ENCODE measurements around the gene CLEC4M.

CLEC4M gene

DNA sequence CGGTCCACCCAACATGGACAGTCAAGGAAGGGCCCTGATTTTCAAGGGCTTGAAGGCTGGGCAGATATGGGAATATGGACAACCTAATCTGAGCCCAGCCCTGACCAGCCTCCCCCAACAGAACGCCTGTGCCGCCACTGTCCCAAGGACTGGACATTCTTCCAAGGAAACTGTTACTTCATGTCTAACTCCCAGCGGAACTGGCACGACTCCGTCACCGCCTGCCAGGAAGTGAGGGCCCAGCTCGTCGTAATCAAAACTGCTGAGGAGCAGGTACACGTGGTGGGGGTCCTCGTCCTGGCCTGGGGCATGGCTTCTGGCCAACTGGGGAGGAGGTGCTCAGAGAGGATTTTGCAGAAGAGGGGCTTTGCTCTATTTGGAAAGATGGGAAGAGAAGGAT, 3.5 kb downstream of the CLEC4M start:
- no peaks in the 10 kb centered on the region for H3K27me3 ChIP-seq (ENCODE audit: insufficient read depth, low read length, poor library complexity)
- TF ChIP-seq EZH2 (IDR thresholded peaks at IDR 0.05; ENCODE audit: borderline replicate concordance, low read depth, low read length, severe bottlenecking), result no peak
- TF ChIP-seq, protein P1, sequence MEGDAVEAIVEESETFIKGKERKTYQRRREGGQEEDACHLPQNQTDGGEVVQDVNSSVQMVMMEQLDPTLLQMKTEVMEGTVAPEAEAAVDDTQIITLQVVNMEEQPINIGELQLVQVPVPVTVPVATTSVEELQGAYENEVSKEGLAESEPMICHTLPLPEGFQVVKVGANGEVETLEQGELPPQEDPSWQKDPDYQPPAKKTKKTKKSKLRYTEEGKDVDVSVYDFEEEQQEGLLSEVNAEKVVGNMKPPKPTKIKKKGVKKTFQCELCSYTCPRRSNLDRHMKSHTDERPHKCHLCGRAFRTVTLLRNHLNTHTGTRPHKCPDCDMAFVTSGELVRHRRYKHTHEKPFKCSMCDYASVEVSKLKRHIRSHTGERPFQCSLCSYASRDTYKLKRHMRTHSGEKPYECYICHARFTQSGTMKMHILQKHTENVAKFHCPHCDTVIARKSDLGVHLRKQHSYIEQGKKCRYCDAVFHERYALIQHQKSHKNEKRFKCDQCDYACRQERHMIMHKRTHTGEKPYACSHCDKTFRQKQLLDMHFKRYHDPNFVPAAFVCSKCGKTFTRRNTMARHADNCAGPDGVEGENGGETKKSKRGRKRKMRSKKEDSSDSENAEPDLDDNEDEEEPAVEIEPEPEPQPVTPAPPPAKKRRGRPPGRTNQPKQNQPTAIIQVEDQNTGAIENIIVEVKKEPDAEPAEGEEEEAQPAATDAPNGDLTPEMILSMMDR (IDR thresholded peaks at IDR 0.05; ENCODE audit: borderline replicate concordance, extremely low read depth, low read length, poor library complexity, severe bottlenecking), result no peak
- no peak overlapping the region for H2AFZ ChIP-seq (ENCODE audit: low read depth, low read length)
- H3K4me1 ChIP-seq (ENCODE audit: insufficient read depth, low read length), result no peaks in the 10 kb centered on the region
- no peaks in the 10 kb centered on the region for H3K79me2 ChIP-seq (ENCODE audit: insufficient read depth, low read length)
- DNase-seq (no peak), ATAC-seq (ENCODE audit: insufficient read depth, low read depth) (no peak)
- no peak overlapping the region for H3K4me3 ChIP-seq (ENCODE audit: low read depth in 1 of 2, low read length in 2 of 2)
- no peak overlapping the region for H3K4me2 ChIP-seq (ENCODE audit: insufficient read depth, low read length)
- no peaks in the 10 kb centered on the region for H3K9me3 ChIP-seq (ENCODE audit: insufficient read depth, low read length, severe bottlenecking)
- no peaks in the 10 kb centered on the region for H4K20me1 ChIP-seq (ENCODE audit: insufficient read depth, low read length)
- no peaks in the 10 kb centered on the region for H3K36me3 ChIP-seq (ENCODE audit: insufficient read depth, low read length)
- no peak overlapping the region for H3K27ac ChIP-seq (ENCODE audit: low read length)
- no peak overlapping the region for H3K9ac ChIP-seq (ENCODE audit: low read depth, low read length)

GRCh38 chr19:7767487-7767886, 4.4 kb downstream of the CLEC4M start:
- ATAC-seq (ENCODE audit: insufficient read depth, low read depth) (no peak), DNase-seq (no peak)
- H3K9ac ChIP-seq (ENCODE audit: low read depth, low read length), result no peak overlapping the region
- H4K20me1 ChIP-seq (ENCODE audit: insufficient read depth, low read length), result no peaks in the 10 kb centered on the region
- no peak overlapping the region for H3K4me3 ChIP-seq (ENCODE audit: low read depth in 1 of 2, low read length in 2 of 2)
- TF ChIP-seq EZH2 (IDR thresholded peaks at IDR 0.05; ENCODE audit: borderline replicate concordance, low read depth, low read length, severe bottlenecking), result no peak
- TF ChIP-seq, protein P1 (IDR thresholded peaks at IDR 0.05; ENCODE audit: borderline replicate concordance, extremely low read depth, low read length, poor library complexity, severe bottlenecking), result no peak
- no peak overlapping the region for H2AFZ ChIP-seq (ENCODE audit: low read depth, low read length)
- H3K79me2 ChIP-seq (ENCODE audit: insufficient read depth, low read length), result no peaks in the 10 kb centered on the region
- H3K9me3 ChIP-seq (ENCODE audit: insufficient read depth, low read length, severe bottlenecking), result no peaks in the 10 kb centered on the region
- no peaks in the 10 kb centered on the region for H3K36me3 ChIP-seq (ENCODE audit: insufficient read depth, low read length)
- H3K4me1 ChIP-seq (ENCODE audit: insufficient read depth, low read length), result no peaks in the 10 kb centered on the region
- H3K4me2 ChIP-seq (ENCODE audit: insufficient read depth, low read length), result no peak overlapping the region
- no peak overlapping the region for H3K27ac ChIP-seq (ENCODE audit: low read length)
- H3K27me3 ChIP-seq (ENCODE audit: insufficient read depth, low read length, poor library complexity), result no peaks in the 10 kb centered on the region

GRCh38 chr19:7769171-7769570, 6.1 kb downstream of the CLEC4M start:
- no peaks in the 10 kb centered on the region for H3K9me3 ChIP-seq (ENCODE audit: insufficient read depth, low read length, severe bottlenecking)
- H3K9ac ChIP-seq (ENCODE audit: low read depth, low read length), result no peak overlapping the region
- no peaks in the 10 kb centered on the region for H3K79me2 ChIP-seq (ENCODE audit: insufficient read depth, low read length)
- H4K20me1 ChIP-seq (ENCODE audit: insufficient read depth, low read length), result no peaks in the 10 kb centered on the region
- no peaks in the 10 kb centered on the region for H3K4me1 ChIP-seq (ENCODE audit: insufficient read depth, low read length)
- ATAC-seq (ENCODE audit: insufficient read depth, low read depth), result no peak
- TF ChIP-seq, protein P1 (IDR thresholded peaks at IDR 0.05; ENCODE audit: borderline replicate concordance, extremely low read depth, low read length, poor library complexity, severe bottlenecking), result no peak
- TF ChIP-seq EZH2 (IDR thresholded peaks at IDR 0.05; ENCODE audit: borderline replicate concordance, low read depth, low read length, severe bottlenecking), result no peak
- no peak overlapping the region for H2AFZ ChIP-seq (ENCODE audit: low read depth, low read length)
- H3K36me3 ChIP-seq (ENCODE audit: insufficient read depth, low read length), result no peaks in the 10 kb centered on the region
- DNase-seq, result no peak
- no peak overlapping the region for H3K4me3 ChIP-seq (ENCODE audit: low read depth in 1 of 2, low read length in 2 of 2)
- no peak overlapping the region for H3K4me2 ChIP-seq (ENCODE audit: insufficient read depth, low read length)
- H3K27me3 ChIP-seq (ENCODE audit: insufficient read depth, low read length, poor library complexity), result no peaks in the 10 kb centered on the region
- no peak overlapping the region for H3K27ac ChIP-seq (ENCODE audit: low read length)

- no peaks in the 10 kb centered on the region for H3K79me2 ChIP-seq (ENCODE audit: insufficient read depth, low read length)
- no peak overlapping the region for H3K4me2 ChIP-seq (ENCODE audit: insufficient read depth, low read length)
- H3K4me1 ChIP-seq (ENCODE audit: insufficient read depth, low read length), result no peaks in the 10 kb centered on the region
- no peak overlapping the region for H3K9ac ChIP-seq (ENCODE audit: low read depth, low read length)
- ATAC-seq (ENCODE audit: insufficient read depth, low read depth) (no peak), DNase-seq (no peak)
- no peaks in the 10 kb centered on the region for H4K20me1 ChIP-seq (ENCODE audit: insufficient read depth, low read length)
- H3K36me3 ChIP-seq (ENCODE audit: insufficient read depth, low read length), result no peaks in the 10 kb centered on the region
- no peak overlapping the region for H3K4me3 ChIP-seq (ENCODE audit: low read depth in 1 of 2, low read length in 2 of 2)
- TF ChIP-seq, protein P1 (IDR thresholded peaks at IDR 0.05; ENCODE audit: borderline replicate concordance, extremely low read depth, low read length, poor library complexity, severe bottlenecking), result no peak
- TF ChIP-seq EZH2 (IDR thresholded peaks at IDR 0.05; ENCODE audit: borderline replicate concordance, low read depth, low read length, severe bottlenecking), result no peak
- H3K27me3 ChIP-seq (ENCODE audit: insufficient read depth, low read length, poor library complexity), result no peaks in the 10 kb centered on the region
- H3K27ac ChIP-seq (ENCODE audit: low read length), result no peak overlapping the region
- H3K9me3 ChIP-seq (ENCODE audit: insufficient read depth, low read length, severe bottlenecking), result no peaks in the 10 kb centered on the region
- no peak overlapping the region for H2AFZ ChIP-seq (ENCODE audit: low read depth, low read length)
These were observed 8.0 kb downstream of the CLEC4M start for GRCh38 chr19:7771072-7771471.

Measured in DND-41 (cell line).